Parathyroid adenoma (tissue), 2 donors: Measurements from ENCODE around the gene FEN1.
A peak's percentile ranks its signal among the peaks of the same experiment; 100 is the strongest.

ENCODE experiments used
- H2AFZ ChIP-seq: fragments of 300-600 bp; sonication (generic); one replicate; pipeline ENCODE4 v1.7.0; 2017; ENCODE audit warnings: antibody characterized with exemption, mild to moderate bottlenecking
- H3K27ac ChIP-seq: fragments of 300-600 bp; sonication (generic); one replicate; pipeline ENCODE4 v1.7.0; 2017
- H3K27me3 ChIP-seq: fragments of 300-600 bp; sonication (generic); one replicate; pipeline ENCODE4 v1.7.0; 2017; ENCODE audit warnings: low read length; ENCODE audit not compliant: control insufficient read depth, insufficient read depth
- H3K36me3 ChIP-seq: fragments of 300-600 bp; sonication (generic); one replicate; pipeline ENCODE4 v1.7.0; 2017; ENCODE audit warnings: low read length; ENCODE audit not compliant: control insufficient read depth, insufficient read depth
- H3K4me1 ChIP-seq: fragments of 300-600 bp; sonication (generic); one replicate; pipeline ENCODE4 v1.7.0; 2017; ENCODE audit warnings: control low read depth
- H3K4me2 ChIP-seq: fragments of 300-600 bp; sonication (generic); one replicate; pipeline ENCODE4 v1.7.0; 2017; ENCODE audit warnings: low read length
- H3K4me3 ChIP-seq: fragments of 300-600 bp; sonication (generic); one replicate; pipeline ENCODE4 v1.7.0; 2017; ENCODE audit warnings: low read depth, low read length
- H3K79me2 ChIP-seq: fragments of 300-600 bp; sonication (generic); one replicate; pipeline ENCODE4 v1.7.0; 2017; ENCODE audit warnings: control low read depth
- H3K9ac ChIP-seq: fragments of 300-600 bp; sonication (generic); one replicate; pipeline ENCODE4 v1.7.0; 2017; ENCODE audit warnings: mild to moderate bottlenecking
- H3K9me3 ChIP-seq: fragments of 300-600 bp; sonication (generic); one replicate; pipeline ENCODE4 v1.7.0; 2017; ENCODE audit warnings: low read length; ENCODE audit not compliant: control insufficient read depth
- CTCF ChIP-seq: fragments of 300-600 bp; sonication (generic); IDR thresholded peaks from one replicate; pipeline ENCODE4 v1.7.0; 2017; ENCODE audit warnings: antibody characterized with exemption, mild to moderate bottlenecking
- donor health status: primary hyperparathyroidism.

FEN1 gene

GRCh38 chr11:61745781-61746441 is 46.8 kb upstream of the FEN1 start:
- no peaks in the 10 kb centered on the region for H3K9me3 ChIP-seq
- H3K4me2 ChIP-seq: no peak overlapping the region
- H3K27ac ChIP-seq: no peak overlapping the region
- no peaks in the 10 kb centered on the region for H3K36me3 ChIP-seq
- H2AFZ ChIP-seq: no peak overlapping the region
- no peaks in the 10 kb centered on the region for H3K27me3 ChIP-seq
- H3K9ac ChIP-seq: no peak overlapping the region
- no peaks in the 10 kb centered on the region for H3K79me2 ChIP-seq
- TF ChIP-seq CTCF: no peak
- H3K4me1 ChIP-seq: no peaks in the 10 kb centered on the region
- H3K4me3 ChIP-seq: no peak overlapping the region

GRCh38 chr11:61746442-61747191 is 46.1 kb upstream of the FEN1 start:
- Histone ChIP-seq H3K4me1 (no peaks in the 10 kb centered on the region), H3K27me3 (no peaks in the 10 kb centered on the region), H2AFZ (no peak overlapping the region), H3K79me2 (no peaks in the 10 kb centered on the region), H3K9me3 (no peaks in the 10 kb centered on the region), H3K4me3 (no peak overlapping the region), H3K4me2 (no peak overlapping the region), H3K36me3 (no peaks in the 10 kb centered on the region), H3K9ac (no peak overlapping the region), H3K27ac (no peak overlapping the region)
- TF ChIP-seq CTCF: no peak

GRCh38 chr11:61747192-61747966 is 45.3 kb upstream of the FEN1 start:
- H3K36me3 ChIP-seq: no peaks in the 10 kb centered on the region

GRCh38 chr11:61747967-61748285 is 44.8 kb upstream of the FEN1 start:
- no peak overlapping the region for H3K4me3 ChIP-seq
- H3K4me1 ChIP-seq: no peaks in the 10 kb centered on the region
- H3K9me3 ChIP-seq: no peaks in the 10 kb centered on the region
- TF ChIP-seq CTCF: no peak
- no peak overlapping the region for H3K4me2 ChIP-seq
- no peaks in the 10 kb centered on the region for H3K27me3 ChIP-seq
- no peaks in the 10 kb centered on the region for H3K79me2 ChIP-seq
- H3K27ac ChIP-seq: no peak overlapping the region
- H2AFZ ChIP-seq: peak overlapping the region; percentile 46
- no peak overlapping the region for H3K9ac ChIP-seq
- H3K36me3 ChIP-seq: no peaks in the 10 kb centered on the region

More at GRCh38 chr11:61747192-61747966, 45.3 kb upstream of the FEN1 start:
- Histone ChIP-seq H3K9me3 (no peaks in the 10 kb centered on the region), H3K4me2 (no peak overlapping the region), H3K27me3 (no peaks in the 10 kb centered on the region), H3K27ac (no peak overlapping the region), H2AFZ (peak overlapping the region; percentile 46), H3K4me3 (no peak overlapping the region), H3K4me1 (no peaks in the 10 kb centered on the region), H3K79me2 (no peaks in the 10 kb centered on the region), H3K9ac (no peak overlapping the region)
- peak; percentile 57 for TF ChIP-seq CTCF
